Measurements from ENCODE around the gene SELENOV.

The SELENOV gene

DNA sequence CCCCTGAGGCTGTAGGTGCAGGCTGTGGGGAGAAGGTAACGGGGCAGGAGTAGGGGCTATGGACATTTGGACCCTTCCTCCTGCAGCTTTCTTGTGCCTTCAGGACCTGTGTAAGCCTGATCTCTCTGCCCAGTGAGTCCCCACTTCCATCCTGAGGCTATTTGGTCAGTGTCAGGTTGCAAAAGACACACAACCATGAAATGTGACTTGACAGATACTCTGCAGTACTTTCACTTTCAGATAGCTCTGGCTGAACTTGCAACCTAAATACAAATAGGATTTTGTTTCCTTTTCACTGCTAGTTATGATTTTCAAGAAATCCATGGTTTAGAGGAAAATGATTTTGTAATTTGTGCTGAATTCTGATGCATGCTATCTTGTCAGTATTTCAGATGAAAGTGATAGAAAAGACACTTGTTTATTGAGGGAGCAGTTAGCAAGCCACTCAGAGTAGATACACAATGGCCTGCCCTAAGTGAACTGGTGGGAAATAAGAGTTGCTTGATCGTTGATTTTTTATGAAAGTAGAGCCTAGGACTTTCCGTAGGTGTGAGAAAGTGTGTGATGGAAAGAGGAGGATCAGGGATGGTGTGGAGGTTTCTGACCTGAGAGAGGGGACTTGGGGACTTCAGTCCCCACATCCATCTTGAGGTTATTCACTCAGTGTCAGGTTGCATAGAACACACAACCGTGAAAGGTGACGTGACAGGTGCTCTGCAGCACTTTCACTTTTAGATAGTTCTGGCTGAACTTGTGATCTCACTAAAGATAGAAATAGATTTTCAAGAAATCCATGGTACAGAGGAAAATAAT is 43.1 kb downstream of the SELENOV start:
- DNase-seq (ENCODE audit: low read depth in 2 of 2): no peak

DNA sequence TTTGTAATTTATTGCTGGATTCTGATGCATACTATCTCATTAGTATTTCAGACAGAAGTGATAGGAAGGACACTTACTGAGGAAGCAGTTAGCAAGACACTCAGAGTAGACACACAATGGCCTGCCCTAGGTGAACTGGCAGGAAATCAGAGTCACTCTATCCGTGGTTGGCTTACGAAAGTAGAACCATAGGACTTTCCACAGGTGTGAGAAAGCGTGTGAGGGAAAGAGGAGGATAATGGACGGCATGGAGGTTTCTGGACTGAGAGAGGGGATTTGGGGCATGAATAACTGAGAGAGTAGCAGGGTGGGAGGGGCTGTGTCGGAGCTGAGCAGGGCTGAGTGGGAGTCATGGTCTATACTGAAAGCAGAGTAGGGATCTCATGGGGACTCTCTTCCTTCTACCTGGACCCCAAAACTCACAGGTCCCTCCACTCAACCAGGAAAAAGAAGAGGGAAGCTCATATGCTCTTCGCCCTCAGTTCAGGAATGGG is 43.7 kb downstream of the SELENOV start:
- no peak for DNase-seq (ENCODE audit: low read depth in 2 of 2)

- no peak for DNase-seq (ENCODE audit: low read depth in 2 of 2)
Observed at GRCh38 chr19:39563408-39563807, 48.5 kb downstream of the SELENOV start.

GRCh38 chr19:39566064-39566463 is 51.1 kb downstream of the SELENOV start:
- DNase-seq (ENCODE audit: low read depth in 2 of 2): no peak

DNA sequence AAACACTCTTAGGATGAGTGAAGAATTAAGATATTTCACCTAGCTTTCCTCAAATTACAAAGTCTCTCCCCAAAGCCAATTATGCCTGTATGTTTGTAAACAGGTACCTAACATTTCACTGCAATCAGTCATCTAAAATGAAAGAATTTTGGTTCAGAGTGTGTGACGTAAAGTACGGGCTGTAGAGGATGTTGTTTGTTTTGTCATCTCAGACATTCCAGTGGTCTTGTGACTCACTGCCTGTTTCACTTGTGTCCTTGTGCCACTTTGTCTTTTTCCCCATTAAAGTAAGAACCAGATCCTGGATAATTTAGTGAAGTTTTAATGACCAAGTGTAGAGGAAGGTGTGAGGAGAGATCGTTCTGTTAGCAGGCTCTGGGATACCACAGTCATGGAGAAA is 53.7 kb downstream of the SELENOV start:
- no peak for DNase-seq (ENCODE audit: low read depth in 2 of 2)
